OCI-LY3 (cell line): Measurements from ENCODE around the gene MMP14.
"Not testable (repeated sequence)": the region's sequence is repeated elsewhere in the genome, so short reads cannot be mapped to it uniquely, and the experiment has no call there.

ENCODE experiments used
- H2AFZ ChIP-seq: fragments of 200-600, 300-600 bp; shearing (Covaris generic); 2 replicates; pipeline ENCODE4 v1.6.0; 2014; ENCODE audit warnings: antibody characterized with exemption, low read depth, low read length
- H3K27ac ChIP-seq: fragments of 200-600, 300-600 bp; sonication (generic); 2 replicates; pipeline ENCODE4 v1.5.1; 2014; ENCODE audit warnings: mild to moderate bottlenecking, low read length, moderate library complexity, mixed read lengths
- H3K27me3 ChIP-seq: fragments of 200-600, 300-600 bp; sonication (generic); 2 replicates; pipeline ENCODE4 v1.6.1; 2014; ENCODE audit warnings: low read depth, low read length, mixed read lengths
- H3K36me3 ChIP-seq: fragments of 200-600, 300-600 bp; sonication (generic); replicated peaks from 2 replicates; pipeline ENCODE3; 2014; ENCODE audit warnings: low read depth, low read length, mixed read lengths
- H3K4me1 ChIP-seq: fragments of 300-600, 200-600 bp; sonication (generic); 2 replicates; pipeline ENCODE4 v1.6.1; 2014; ENCODE audit warnings: low read length, mixed read lengths
- H3K4me2 ChIP-seq: fragments of 200-600, 300-600 bp; sonication (generic); 2 replicates; pipeline ENCODE4 v1.6.1; 2014; ENCODE audit warnings: low read length, mixed read lengths
- H3K4me3 ChIP-seq: fragments of 300-600, 200-600 bp; sonication (generic); 2 replicates; pipeline ENCODE4 v1.5.1; 2014; ENCODE audit warnings: antibody characterized with exemption, mild to moderate bottlenecking, low read length, moderate library complexity
- H3K79me2 ChIP-seq: fragments of 300-600, 200-600 bp; shearing (Covaris generic); 2 replicates; pipeline ENCODE4 v1.6.1; 2014; ENCODE audit warnings: mild to moderate bottlenecking, low read length, mixed read lengths
- H3K9ac ChIP-seq: fragments of 300-600, 200-600 bp; shearing (Covaris generic); 2 replicates; pipeline ENCODE4 v1.6.0; 2014; ENCODE audit warnings: mild to moderate bottlenecking, low read length, moderate library complexity
- H3K9me3 ChIP-seq: fragments of 200-600, 300-600 bp; shearing (Covaris generic); 2 replicates; pipeline ENCODE4 v1.6.1; 2014; ENCODE audit warnings: low read length, mixed read lengths; ENCODE audit not compliant: insufficient read depth
- H4K20me1 ChIP-seq: fragments of 200-600, 300-600 bp; sonication (generic); 2 replicates; pipeline ENCODE4 v1.6.1; 2016; ENCODE audit warnings: low read length, mixed read lengths; ENCODE audit not compliant: insufficient read depth
- CTCF ChIP-seq: fragments of 200-600, 300-600 bp; sonication (generic); IDR thresholded peaks from 2 replicates; pipeline ENCODE4 v1.5.1; 2014; ENCODE audit warnings: antibody characterized with exemption, low read length, low read depth
- EZH2phosphoT487 ChIP-seq: fragments of 200-600 bp; shearing (Covaris generic); IDR thresholded peaks from 2 replicates; pipeline ENCODE4 v1.6.1; 2018; ENCODE audit warnings: antibody characterized with exemption, mixed run types, low read depth

Gene MMP14

GRCh38 chr14:22803687-22803974 is 32.8 kb upstream of the MMP14 start:
- peak overlapping the region; percentile 1; the same call in 1 of the 2 replicates for H3K4me3 ChIP-seq
- H3K9me3 ChIP-seq: no peaks in the 10 kb centered on the region
- no peak overlapping the region for H2AFZ ChIP-seq
- no peaks in the 10 kb centered on the region for H3K36me3 ChIP-seq
- no peaks in the 10 kb centered on the region for H3K79me2 ChIP-seq
- H4K20me1 ChIP-seq: no peaks in the 10 kb centered on the region
- no peak overlapping the region for H3K27ac ChIP-seq
- no peak overlapping the region for H3K9ac ChIP-seq
- H3K4me2 ChIP-seq: peak overlapping the region; percentile 55
- H3K27me3 ChIP-seq: no peaks in the 10 kb centered on the region
- H3K4me1 ChIP-seq: peaks cover 26% of the 10 kb centered on the region
- TF ChIP-seq EZH2phosphoT487 (no peak), CTCF (no peak)

GRCh38 chr14:22805235-22805634 is 31.1 kb upstream of the MMP14 start:
- H3K4me2 ChIP-seq, H4K20me1 ChIP-seq, H3K9ac ChIP-seq, H3K4me3 ChIP-seq, H3K27me3 ChIP-seq, H2AFZ ChIP-seq, H3K9me3 ChIP-seq, H3K36me3 ChIP-seq, H3K79me2 ChIP-seq, H3K27ac ChIP-seq: not testable (repeated sequence)
- H3K4me1 ChIP-seq: peaks cover 25% of the 10 kb centered on the region

DNA sequence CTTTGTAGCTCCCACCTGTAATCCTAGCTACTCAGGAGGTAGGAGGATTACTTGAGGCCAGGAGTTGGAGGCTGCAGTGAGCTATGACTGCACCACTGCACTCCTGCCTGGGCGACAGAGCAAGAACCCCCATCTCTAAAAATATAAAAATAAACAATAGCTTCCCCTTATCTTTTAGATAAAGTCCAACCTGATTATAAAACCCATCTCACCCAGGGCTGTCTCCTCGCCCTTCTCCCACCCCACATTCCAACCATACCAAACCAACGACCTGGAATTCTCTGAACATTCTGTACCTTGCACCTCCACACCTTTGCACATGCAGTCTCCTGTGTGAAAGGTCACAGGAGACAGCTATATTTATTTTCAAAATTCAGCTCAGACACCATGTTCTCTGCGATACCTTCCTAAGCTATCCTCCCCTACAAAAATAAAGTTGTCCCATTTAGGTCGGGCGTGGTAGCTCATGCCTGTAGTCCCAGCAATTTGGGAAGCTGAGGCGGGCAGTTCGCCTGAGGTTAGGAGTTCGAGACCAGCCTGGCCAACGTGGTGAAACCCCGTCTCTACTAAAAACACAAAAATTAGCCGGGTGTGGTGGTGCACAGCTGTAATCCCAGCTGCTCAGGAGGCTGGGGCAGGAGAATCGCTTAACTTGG is 28.8 kb upstream of the MMP14 start:
- Histone ChIP-seq H3K9me3 (no peaks in the 10 kb centered on the region), H4K20me1 (no peaks in the 10 kb centered on the region), H3K4me1 (peaks cover 39% of the 10 kb centered on the region), H3K4me2 (no peak overlapping the region), H3K9ac (no peak overlapping the region), H3K36me3 (no peaks in the 10 kb centered on the region), H3K79me2 (no peaks in the 10 kb centered on the region), H2AFZ (no peak overlapping the region), H3K4me3 (no peak overlapping the region), H3K27me3 (no peaks in the 10 kb centered on the region), H3K27ac (no peak overlapping the region)
- TF ChIP-seq EZH2phosphoT487 (no peak), CTCF (no peak)

GRCh38 chr14:22808388-22809209 is 27.8 kb upstream of the MMP14 start:
- Histone ChIP-seq H3K27me3 (no peaks in the 10 kb centered on the region), H3K4me1 (peaks cover 35% of the 10 kb centered on the region), H3K27ac (no peak overlapping the region), H3K9ac (no peak overlapping the region), H3K4me2 (no peak overlapping the region), H4K20me1 (no peaks in the 10 kb centered on the region), H3K9me3 (no peaks in the 10 kb centered on the region), H3K36me3 (no peaks in the 10 kb centered on the region), H3K79me2 (no peaks in the 10 kb centered on the region), H2AFZ (no peak overlapping the region), H3K4me3 (no peak overlapping the region)
- TF ChIP-seq EZH2phosphoT487 (no peak), CTCF (no peak)
